Hepatocyte (in vitro differentiated cells): ENCODE results near the gene SCFD2.

Experiments
- EZH2phosphoT487 ChIP-seq: fragments of 200-600 bp; sonication (generic); IDR thresholded peaks from one replicate; pipeline ENCODE4 v1.6.1; 2018; ENCODE audit warnings: antibody characterized with exemption, mild to moderate bottlenecking, low read depth, moderate library complexity; ENCODE audit not compliant: unreplicated experiment, severe bottlenecking
- TF ChIP-seq, protein P1 (sequence below): fragments of 200-600 bp; sonication (generic); IDR thresholded peaks from 2 replicates; pipeline ENCODE4 v1.5.1; 2016; ENCODE audit warnings: antibody characterized with exemption, mild to moderate bottlenecking; ENCODE audit not compliant: poor library complexity

DNA sequence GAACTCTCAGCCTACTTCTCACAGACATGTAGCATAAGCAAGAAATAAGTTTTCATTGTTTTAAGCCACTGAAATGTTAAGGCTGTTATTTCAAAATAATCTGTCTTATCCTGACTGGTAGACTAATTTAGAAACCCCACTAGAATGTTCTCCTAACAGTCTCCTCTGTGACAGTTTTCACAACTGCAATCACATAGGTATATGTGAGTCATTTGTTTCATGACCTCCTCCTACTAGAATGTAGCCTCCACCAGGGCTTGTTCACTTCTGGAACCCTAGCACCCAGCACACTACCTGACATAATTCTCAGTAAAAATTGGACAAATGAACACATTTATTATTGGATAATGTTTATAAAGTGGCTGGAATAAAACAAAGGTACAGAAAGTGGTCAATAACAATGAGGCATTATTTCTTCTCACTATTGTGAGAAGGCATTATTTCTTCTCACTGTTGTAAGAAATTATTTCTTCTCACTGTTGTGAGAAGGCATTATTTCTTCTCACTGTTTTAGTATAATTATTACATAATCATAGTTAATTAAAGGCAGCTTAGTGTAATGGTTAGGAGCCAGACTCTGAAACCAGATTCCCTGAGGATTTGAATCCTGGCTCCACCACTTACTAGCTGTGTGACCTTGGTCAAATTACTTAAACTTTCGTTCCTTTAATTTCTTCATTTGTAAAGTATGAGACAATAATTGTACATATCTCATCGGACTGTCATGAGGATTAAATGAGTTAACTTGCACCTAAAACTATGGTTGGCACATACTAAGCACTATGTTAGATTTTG, 252.2 kb downstream of the SCFD2 start:
- TF ChIP-seq, protein P1, sequence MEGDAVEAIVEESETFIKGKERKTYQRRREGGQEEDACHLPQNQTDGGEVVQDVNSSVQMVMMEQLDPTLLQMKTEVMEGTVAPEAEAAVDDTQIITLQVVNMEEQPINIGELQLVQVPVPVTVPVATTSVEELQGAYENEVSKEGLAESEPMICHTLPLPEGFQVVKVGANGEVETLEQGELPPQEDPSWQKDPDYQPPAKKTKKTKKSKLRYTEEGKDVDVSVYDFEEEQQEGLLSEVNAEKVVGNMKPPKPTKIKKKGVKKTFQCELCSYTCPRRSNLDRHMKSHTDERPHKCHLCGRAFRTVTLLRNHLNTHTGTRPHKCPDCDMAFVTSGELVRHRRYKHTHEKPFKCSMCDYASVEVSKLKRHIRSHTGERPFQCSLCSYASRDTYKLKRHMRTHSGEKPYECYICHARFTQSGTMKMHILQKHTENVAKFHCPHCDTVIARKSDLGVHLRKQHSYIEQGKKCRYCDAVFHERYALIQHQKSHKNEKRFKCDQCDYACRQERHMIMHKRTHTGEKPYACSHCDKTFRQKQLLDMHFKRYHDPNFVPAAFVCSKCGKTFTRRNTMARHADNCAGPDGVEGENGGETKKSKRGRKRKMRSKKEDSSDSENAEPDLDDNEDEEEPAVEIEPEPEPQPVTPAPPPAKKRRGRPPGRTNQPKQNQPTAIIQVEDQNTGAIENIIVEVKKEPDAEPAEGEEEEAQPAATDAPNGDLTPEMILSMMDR, result no peak
- TF ChIP-seq EZH2phosphoT487, result no peak
